Measurements from ENCODE around the gene LOC128125822.
"Not testable (repeated sequence)": the region's sequence is repeated elsewhere in the genome, so short reads cannot be mapped to it uniquely, and the experiment has no call there.

LOC128125822 gene

DNA sequence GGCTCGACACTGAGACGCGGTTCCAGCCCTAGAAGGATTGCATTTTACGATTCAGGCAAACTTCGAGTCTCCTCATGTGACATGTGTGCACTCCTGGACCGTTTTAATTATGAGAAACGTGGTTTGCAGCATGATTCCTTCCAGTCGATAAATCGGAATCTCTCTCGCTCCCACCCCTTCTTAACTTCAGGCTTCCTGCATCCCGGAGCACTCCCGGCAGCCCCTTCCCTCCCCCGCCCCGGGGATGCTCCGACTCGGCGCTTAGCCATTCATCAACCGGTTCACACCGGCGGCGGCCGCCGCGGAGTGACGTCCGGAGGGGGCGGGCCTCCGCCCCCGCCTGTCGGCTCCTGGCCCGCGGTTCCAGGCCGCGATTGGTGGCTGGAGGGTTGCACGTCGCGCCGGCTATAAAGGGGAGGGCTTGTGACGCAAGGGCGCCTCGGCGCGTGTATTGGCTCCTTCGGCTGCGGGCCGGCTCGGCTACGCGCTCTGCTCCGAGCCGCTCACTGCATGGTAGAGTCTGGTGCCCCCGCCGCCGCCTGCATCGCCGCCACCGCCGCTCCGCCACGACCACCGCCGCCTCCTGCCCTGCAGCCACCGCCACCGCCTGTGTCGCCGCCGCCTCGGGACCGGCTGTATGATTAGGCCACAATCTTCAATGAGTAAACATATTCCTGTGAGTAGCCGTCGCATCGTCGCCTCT is at the start of gene LOC128125822, which contains the start of gene PTP4A1:
Gene LOC128125822 (plus strand): TSS at position 437 of the 703 bp plus-strand sequence.
Gene PTP4A1 (plus strand): TSS at position 437 of the 703 bp plus-strand sequence. CDS start 4,401 bp downstream, outside the sequence.
- peak; percentile 94 to 97 for DNase-seq (ENCODE audit: low read depth in 2 of 2)

DNA sequence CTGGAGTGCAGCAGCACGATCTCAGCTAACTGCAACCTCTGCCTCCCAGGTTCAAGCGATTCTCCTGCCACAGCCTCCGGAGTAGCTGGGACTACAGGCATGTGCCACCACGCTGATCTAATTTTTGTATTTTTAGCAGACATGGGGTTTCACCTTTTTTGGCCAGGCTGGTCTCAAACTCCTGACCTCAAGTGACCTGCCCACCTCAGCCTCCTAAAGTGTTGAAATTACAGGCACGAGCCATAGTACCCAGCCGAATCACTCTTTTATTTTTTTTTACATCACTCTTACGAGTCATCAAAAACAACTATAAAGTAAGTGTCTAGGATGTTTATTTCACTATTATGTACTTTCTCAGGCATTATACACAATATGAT is 49.4 kb upstream of the LOC128125822 start:
- not testable (repeated sequence) for DNase-seq (ENCODE audit: low read depth in 2 of 2)

DNA sequence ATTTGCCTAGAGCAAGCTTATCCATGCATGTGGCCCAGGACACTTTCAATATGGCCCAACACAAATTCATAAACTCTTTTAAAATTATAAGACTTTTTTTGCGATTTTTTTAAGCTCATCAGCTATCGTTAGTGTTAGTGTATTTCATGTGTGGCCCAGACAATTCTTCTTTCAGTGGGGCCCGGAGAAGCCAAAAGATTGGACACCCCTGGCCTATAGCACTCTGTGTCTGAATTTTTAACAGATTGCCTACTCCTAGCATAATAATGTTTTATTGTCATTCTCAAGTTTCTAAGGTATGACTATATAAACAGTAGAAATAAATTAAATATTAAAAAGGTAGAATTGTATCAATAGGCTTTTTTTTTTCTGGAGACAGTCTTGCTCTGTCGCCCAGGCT is 48.6 kb upstream of the LOC128125822 start:
- DNase-seq (ENCODE audit: low read depth in 2 of 2): no peak

DNA sequence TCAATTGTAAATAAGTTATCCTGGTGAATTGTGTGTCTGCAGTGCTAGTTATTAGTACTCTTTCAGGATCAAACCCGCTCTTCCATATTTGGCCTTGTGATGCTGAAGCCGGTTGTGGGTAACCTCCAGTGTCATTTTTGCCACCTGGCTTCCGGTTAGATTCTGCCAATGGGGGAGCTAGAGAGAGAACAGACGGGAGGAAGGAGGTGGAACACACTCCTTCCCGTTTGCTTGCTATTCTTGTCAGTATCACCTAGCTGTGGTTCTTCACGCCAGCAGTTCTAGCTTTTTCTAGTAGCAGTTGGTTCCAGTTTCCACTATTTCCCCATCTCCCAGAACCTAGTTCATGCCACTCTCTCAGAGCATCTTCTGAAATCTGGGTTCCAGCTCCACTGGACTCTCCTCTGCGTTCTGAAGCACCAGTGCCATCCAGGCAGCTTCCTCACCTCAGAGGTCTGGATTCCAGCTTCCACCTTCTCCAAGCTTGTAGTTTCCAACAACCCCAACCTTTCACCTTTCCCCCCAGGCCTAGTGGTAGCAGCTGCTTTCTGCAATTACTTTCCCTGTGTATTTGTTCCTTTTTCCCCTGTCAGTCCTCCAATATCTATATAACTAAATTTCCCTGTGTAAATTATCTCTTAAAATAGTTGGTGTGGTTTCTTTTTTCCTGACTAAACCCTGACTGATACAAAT is 46.9 kb upstream of the LOC128125822 start:
- DNase-seq (ENCODE audit: low read depth in 2 of 2): no peak

DNA sequence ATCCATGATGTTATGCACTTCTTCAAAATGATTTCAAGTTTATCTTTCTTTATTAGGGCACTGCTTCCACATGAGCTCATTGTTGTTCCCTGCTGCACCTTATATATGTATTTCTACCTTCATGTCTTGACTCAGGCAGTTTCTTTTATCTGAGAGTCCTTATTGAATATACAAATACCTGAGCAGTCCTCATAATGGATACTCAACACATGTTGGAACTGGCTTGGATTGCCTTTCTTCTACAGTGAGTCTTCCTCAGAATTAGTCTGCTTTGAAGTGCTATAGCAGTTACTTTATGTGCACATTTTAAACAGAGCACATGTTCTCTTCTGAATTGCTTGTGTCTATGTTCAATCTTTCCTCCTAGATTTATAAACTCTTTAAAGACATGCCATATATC is 45.3 kb upstream of the LOC128125822 start:
- DNase-seq (ENCODE audit: low read depth in 2 of 2): no peak

DNA sequence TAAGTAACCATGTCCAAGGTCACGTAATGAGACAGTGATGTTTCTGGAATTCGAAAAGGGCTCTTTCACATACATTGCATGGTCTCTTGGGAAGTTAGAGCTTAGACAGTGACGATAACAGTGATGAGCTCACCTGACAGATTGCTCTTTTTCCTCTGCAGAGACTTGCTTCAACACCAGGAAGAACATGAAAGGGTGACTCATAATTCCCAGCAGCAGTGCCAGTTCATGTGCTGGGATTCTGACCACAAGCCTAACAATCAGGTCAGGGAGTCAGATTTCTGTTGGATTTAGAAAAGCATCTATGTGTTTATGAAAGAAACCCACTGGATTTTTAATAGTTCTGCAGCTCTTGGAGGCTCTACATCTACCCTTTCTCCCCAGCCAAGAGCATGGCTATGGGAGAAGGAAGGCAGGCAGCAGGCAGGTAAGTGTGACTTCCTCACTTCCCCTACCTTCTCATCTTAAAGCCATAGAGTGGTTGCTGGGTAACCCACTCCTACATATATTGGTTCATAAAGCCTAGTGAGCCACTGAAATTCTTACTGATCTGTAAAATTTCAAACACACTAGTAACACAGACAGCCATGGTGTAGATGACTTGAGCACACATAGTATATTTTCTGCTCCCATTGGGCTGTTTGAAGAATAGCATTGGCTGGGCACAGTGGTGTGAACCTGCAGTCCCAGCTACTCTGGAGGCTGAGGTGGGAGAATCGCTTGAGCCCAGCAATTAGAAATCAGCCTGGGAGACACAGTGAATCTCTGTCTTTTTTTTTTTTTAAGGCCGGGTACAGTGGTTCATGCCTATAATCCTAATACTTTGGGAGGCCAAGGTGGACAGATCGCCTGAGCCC is 44.4 kb upstream of the LOC128125822 start:
- DNase-seq (ENCODE audit: low read depth in 2 of 2): no peak

DNA sequence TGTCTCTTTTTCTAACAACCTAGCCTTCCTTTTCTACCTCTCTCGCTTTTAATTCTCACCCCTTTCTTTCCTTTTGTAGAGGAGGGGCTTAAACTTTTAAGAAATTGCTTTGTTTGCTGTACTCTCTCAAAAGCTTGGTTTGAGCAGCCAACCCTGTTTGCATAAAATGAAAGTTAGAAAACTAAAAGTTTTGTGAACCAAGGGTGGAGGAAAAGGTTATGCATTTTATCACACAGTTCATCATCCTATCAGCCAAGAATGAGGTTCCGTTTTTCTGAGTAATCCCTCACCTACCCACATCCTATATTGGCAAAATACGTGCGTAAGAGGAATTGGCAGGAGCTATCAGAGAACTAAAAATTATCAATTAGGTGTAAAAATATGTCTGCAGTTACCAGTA is 42.8 kb upstream of the LOC128125822 start:
- DNase-seq (ENCODE audit: low read depth in 2 of 2): no peak

DNA sequence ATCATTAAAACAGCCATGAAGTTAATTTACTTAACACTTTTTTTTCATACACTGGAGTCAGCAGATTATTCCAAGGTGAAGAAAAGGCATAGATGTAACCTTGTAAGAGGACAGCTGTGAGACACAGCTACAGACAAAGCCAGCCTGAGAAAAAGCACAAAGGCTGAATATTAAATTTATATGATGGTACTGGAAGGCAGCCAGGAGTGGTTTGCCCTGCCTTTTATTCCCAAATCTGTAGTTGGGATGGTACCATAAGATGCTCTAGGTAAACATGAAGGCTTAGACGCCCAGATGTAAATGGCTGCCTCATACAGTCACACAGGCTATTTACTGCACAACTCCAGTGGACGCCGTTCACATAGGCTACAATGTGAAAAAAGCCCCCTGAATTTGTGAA is 42.1 kb upstream of the LOC128125822 start:
- DNase-seq (ENCODE audit: low read depth in 2 of 2): no peak

DNA sequence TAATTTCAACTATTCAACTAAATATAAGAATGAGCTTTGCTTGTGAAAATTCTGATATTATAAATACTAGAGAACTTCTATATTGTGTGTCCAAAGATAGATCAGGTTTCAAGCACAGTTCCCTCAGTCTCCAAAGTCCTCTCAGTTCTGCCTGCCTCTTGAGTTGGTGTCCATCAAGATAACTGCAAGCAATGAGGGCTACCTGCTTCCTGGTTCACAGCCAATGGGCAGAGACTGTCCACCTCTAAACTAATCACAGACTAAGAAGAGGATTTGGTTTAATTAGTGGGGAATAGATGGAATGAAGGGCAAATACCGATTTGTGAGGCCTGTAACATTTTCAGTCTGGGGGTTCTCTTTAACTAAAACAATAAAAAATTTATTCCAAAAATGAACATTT is 41.3 kb upstream of the LOC128125822 start:
- no peak for DNase-seq (ENCODE audit: low read depth in 2 of 2)

DNA sequence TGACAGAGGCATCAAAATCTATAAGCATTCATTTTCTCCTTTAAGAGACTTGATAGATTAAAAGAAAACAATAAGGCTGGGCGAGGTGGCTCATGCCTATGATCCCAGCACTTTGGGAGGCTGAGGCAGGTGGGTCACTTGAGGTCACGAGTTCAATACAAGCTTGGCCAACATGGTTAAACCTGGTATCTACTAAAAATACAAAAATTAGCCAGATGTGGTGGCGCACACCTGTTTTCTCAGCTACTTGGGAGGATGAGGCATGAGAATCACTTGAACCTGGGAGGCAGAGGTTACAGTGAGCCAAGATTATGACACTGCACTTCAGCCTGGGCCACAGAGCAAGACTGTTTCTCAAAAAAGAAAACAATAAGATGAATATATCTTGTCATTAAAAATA is 39.3 kb upstream of the LOC128125822 start:
- no peak for DNase-seq (ENCODE audit: low read depth in 2 of 2)

DNA sequence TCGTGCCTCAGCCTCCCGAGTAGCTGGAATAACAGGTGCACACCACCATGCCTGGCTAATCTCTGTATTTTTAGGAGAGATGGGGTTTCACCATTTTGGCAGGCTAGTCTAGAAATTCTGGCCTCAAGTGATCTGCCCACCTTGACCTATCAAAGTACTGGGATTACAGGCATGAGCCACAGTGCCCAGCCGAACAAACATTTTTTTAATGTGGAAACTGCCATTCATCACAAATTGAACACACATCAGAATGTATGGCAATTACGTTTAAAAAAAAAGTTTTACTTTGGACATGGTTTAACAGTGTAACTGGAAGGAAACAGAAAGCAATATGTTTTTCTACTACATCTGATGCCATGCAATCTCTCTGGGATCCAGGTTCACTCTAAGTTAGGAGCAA is 38.3 kb upstream of the LOC128125822 start:
- DNase-seq (ENCODE audit: low read depth in 2 of 2): no peak

DNA sequence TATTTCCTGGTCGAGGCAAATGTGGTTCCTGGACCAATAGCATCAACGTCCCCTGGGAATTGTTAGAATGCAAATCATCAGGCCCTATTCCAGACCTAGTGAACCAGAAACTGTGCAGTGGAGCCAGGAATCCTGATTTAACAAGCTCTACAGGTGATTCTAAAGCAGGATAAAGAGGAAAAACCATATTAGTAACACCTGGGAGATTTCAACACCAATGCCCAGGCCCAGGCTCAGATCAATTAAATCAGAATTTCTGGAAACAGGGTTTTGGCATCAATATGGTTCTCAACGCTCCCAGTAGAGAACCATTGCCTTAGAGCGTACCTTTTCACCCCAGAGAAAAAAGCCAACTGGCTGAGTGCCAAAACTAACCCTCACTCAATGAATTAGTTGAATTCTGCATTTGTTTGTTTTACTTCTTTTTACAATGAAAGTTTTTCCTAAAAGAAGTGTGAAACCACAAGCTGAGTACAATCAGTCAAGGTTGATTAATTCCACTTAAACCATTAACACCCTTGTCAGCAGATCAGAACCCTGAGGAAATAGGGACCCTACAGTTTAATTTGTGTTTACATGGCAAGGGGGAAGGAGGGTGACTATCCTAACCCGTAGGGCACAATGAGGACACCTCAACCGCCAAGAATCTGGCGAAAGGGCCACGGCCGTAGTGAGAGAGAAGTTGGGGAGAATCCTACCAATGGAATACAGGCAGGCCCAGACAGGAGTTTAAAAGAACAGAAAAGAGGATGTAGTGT is 34.9 kb upstream of the LOC128125822 start:
- DNase-seq (ENCODE audit: low read depth in 2 of 2): no peak

DNA sequence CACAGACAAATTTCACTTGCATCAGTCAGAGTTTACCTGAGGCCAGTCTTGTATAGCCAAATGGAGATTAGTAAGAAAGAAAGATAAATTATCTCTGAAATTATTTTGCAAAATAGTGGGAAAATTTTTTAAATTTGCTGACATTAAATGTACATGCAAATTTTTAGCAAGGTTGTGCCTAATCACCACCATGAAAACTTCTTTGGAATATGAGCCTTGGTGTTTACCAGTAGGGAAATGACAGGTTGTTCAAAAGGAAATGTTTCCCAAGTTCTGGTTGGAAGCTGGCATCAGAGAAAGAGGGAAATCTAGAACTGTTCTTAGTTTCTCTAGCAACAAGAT is 34.4 kb upstream of the LOC128125822 start:
- DNase-seq (ENCODE audit: low read depth in 2 of 2): no peak

DNA sequence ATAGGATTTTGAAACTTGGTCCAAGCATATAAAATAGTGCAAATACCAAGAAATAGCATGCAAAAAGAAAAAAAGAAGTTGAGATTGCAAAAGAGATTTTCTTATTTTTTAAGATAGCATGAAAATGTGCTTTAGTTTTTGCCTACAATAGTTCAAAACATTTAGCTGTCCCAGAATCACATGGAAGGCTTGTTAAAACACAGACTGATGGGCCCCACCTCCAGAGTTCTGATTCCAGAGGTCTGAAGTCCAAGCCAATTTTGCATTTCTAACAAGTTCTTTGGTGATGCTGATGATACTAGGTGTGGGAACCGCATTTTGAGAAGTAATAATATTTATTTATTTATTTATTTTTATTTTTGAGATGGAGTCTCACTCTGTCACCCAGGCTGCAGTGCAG is 33.7 kb upstream of the LOC128125822 start:
- DNase-seq (ENCODE audit: low read depth in 2 of 2): no peak

DNA sequence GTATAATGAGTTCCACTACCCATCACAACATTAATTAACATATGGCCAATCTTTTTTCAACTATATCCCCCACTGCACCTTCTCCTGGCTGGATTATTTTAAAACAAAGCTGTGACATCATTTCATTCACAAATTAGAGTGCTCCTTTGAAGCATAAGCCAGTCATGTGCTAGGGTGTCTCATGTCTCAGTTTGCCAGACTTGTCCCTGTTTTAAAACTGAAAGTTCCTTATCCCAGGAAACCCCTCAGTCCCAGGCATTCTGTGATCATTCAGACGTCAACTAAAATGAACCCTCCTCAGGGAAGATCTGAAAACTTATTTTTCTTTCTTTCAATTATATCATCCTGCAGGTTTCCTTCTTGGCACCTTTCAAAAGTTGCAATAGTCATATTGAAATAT is 29.3 kb upstream of the LOC128125822 start:
- no peak for DNase-seq (ENCODE audit: low read depth in 2 of 2)

DNA sequence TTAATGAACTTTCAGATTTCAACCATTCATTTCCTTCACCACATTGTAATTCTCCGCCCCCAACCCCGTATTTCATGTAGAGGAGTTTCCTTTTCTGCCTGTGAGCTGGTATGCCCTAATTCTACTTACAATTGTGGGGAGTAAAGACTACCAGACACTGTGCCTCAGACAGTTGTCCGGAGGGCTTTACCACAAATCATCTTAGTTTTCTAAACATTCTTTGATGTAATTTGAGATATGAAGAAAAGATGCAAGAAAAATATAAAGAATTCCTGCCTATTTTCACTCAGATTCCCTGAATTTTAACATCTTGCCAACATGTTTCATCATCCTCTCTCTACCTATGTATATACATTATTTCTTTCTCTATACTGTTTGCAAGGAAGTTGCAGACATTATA is 28.3 kb upstream of the LOC128125822 start:
- no peak for DNase-seq (ENCODE audit: low read depth in 2 of 2)

DNA sequence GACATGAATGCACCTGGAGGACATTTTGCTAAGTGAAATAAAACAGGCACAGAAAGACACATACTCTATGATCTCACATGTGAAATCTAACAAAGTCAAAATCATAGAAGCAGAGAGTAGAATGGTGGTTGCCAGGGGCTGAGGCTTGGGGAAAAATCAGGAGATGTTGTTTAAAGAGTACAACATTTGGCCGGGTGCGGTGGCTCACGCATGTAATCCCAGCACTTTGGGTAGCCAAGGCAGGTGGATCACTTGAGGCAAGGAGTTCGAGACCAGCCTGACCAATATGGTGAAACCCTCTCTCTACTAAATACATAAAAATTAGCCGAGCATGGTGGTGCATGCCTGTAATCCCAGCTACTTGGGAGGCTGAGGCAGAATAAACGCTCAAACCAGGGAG is 26.0 kb upstream of the LOC128125822 start:
- no peak for DNase-seq (ENCODE audit: low read depth in 2 of 2)

DNA sequence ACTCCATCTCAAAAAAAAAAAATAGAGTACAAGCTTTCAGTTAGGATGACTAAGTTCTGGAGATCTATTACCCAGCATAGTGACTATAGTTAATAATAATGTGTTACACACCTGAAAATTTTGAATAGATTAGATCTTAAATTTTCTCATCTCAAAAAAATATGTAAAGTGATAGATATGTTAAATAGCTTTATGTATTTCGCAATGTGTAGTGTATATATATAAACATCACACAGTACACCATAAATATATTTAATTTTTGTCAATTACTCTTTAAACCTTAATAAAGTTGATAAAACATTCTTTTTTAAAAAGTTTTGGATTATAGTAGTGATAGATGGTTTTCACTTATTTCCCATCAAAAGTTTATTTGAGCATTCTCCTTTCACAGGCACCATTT is 25.6 kb upstream of the LOC128125822 start:
- DNase-seq (ENCODE audit: low read depth in 2 of 2): no peak

DNA sequence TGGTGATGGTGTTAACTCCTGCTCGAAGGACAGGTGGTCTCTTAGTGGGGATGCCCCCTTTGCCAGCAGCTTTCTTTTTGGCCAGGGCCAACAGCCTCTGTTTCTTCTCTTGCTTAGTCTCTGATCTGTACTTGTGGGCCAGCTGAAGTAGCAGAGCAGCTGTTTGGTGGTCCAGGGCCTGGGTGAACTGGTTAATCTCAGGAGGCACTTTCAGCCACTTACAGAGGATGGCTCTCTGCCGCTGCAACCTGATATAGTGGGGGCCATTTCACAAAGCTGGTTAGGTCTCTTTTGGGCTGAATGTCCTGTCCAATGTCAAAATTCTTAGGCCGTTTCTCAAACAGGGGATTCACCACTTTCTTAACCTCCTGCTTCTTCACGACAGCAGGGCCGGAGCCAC is 23.2 kb upstream of the LOC128125822 start:
- DNase-seq (ENCODE audit: low read depth in 2 of 2): no peak

DNA sequence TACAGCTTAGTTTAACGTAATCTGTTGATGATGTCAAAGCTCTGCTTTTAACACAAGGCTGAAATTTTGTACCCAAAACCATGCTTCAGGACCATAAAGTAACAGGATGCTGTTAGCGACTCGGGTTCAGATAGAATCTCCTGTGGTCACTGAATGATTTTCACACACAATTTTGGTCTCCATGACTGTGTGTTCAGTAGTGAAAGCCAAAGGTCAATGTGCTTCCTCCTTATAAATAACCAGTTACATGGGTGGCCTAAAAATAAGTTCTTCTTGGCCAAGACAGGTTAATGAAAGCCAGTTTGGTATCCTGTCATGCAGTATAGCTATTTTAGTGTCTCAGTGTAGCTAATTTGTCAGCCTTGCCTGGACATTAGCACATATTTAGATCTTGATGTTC is 19.1 kb upstream of the LOC128125822 start:
- DNase-seq (ENCODE audit: low read depth in 2 of 2): no peak

DNA sequence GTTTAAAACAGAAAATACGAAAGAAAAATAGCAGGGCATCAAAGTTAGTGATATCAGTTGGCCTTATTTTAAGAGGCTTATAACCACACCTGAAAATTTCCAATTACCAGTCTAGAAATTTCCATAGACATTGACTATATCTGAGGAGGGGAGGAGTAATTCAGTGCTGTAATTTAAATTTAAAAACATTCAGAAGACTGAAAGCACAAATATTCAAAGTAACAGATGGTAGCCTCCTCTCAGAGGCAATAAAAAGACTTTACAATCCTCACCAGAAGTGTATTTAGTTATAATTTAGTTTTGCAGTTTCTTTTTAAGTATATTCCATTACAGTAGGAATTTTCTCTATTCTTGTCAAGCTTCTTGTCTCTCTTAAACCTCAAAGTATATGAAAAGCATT is 18.4 kb upstream of the LOC128125822 start:
- no peak for DNase-seq (ENCODE audit: low read depth in 2 of 2)

DNA sequence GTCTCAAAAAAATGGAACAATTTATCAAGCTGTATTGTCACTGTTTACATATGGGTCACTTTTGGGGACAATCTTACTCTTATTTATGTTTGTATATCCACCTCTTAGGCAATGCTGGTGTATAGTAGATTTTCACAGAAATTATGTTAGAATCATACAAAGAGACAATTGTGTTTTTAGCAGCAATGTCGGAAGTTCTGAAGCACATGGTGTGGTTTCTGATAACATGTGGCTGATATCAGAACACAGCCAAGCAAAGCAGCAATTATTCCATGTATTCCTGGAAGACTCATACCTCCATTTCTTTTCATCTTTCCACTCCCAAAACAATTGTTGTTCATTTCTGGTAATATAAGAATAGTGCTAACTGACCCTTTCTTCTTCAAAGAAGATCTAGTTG is 17.5 kb upstream of the LOC128125822 start:
- no peak for DNase-seq (ENCODE audit: low read depth in 2 of 2)
